HG02852 (cell line): ENCODE data around the gene KNL1.
"Not testable (repeated sequence)": the region's sequence is repeated elsewhere in the genome, so short reads cannot be mapped to it uniquely, and the experiment has no call there.

Source experiments
- ATAC-seq: cut with Tn5 transposase; IDR thresholded peaks from one replicate; pipeline ENCODE4 v1.9.1; 2021; ENCODE audit warnings: mild to moderate bottlenecking, moderate library complexity; ENCODE audit not compliant: unreplicated experiment

The KNL1 gene

GRCh38 chr15:40593588-40594428, at the start of gene KNL1:
KNL1 (plus strand) TSS chr15:40594249; CDS start chr15:40602932, 8,683 bp downstream.
- peak; percentile 66 for ATAC-seq

- ATAC-seq = no peak
Observed at GRCh38 chr15:40545457-40545856, 48.6 kb upstream of the KNL1 start.

DNA sequence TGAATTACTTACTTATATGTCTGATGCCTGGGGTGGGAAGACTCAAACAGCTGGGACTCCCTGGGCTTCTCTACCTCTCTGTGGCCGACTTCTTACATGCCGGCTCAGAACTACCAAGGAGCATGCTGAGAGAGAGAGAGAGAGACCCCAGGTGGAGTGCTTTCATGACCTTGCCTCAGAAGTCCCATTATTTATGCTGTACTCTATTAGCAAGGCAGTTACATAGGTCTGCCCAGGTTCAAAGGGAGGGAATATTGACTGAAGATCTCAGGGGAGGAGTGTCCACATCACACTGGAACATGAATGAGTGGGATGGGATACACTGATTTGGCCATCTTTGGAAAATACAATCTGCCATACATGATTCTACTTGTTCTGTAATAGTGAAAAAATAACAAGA, 45.4 kb upstream of the KNL1 start:
- no peak for ATAC-seq

DNA sequence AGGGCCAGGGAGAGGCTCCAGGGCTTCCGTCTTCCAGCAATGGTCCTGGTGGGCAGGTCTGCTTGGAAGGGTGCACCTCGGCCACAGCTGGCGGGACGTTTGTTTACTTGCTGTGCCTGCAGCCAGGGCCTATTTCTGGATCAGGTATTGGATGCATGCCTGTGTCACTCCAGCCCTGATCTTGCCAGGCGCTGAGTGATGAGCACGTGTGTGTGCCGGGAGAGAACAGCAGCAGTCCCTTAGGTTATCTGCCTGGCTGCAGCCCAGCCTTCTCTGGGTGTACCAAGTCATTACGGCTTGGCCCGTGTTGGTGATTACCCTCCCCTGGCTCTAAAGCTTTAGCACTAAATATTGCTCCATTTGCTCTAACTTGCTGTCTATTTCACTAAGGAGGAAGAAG, 44.2 kb upstream of the KNL1 start:
- ATAC-seq = no peak

- peak; percentile 71 for ATAC-seq
Observed at GRCh38 chr15:40550341-40551037, 43.6 kb upstream of the KNL1 start.

- ATAC-seq = no peak
Observed at GRCh38 chr15:40554161-40554525, 39.9 kb upstream of the KNL1 start.

DNA sequence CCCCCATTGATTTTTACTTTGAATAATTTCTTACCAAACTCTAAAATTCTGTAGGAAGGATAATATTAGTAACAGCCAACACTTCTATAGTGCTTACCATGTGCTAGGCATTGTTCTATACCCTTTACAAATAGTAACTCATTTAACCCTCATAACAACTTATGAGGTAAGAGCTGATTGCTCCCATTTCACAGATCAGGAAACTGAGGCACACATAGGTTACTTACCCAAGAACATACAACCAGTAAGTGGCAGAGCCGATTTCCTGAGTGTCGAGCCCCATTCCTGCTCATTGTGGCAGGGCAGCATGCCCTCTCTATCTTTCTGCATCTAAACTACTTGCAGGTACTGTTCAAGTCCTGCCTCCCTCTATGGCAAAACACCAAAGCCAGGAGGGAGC, 38.2 kb upstream of the KNL1 start:
- no peak for ATAC-seq

DNA sequence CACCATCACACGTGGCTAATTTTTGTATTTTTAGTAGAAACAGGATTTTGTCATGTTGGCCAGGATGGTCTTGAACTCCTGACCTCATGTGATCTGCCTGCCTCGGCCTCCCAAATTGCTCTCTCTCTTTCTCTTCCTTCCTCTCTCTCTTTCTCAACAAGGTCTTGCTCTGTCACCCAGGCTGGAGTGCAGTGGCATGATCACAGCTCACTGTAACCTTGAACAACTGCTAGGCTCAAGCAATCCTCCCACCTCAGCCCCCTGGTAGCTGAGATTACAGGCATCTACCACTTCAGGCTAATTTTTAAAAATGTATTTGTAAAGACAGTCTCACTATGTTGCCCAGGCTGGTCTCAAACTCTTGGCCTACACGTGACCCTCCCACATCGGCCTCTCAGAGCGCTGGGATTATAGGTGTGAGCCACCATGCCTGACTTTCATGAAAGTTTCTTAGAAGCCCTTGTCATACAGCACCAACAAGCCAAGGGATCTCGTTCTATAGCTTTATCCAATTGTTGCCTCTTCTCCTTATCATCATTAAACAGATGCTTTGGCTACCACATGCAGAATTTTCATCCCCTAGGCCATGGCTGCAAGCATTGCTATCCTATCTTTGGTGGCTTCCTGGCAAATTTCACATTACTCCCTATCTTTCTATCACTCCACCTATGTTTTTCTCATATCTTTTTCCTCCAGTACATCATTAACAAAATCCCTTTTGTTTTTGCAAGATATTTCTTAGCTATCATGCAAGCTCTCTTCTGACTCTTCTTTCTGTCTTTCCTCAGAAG, 34.9 kb upstream of the KNL1 start:
- no peak for ATAC-seq

- no peak for ATAC-seq
Observed at GRCh38 chr15:40562691-40563090, 31.4 kb upstream of the KNL1 start.

- ATAC-seq = no peak
Observed at GRCh38 chr15:40563426-40563825, 30.6 kb upstream of the KNL1 start.

DNA sequence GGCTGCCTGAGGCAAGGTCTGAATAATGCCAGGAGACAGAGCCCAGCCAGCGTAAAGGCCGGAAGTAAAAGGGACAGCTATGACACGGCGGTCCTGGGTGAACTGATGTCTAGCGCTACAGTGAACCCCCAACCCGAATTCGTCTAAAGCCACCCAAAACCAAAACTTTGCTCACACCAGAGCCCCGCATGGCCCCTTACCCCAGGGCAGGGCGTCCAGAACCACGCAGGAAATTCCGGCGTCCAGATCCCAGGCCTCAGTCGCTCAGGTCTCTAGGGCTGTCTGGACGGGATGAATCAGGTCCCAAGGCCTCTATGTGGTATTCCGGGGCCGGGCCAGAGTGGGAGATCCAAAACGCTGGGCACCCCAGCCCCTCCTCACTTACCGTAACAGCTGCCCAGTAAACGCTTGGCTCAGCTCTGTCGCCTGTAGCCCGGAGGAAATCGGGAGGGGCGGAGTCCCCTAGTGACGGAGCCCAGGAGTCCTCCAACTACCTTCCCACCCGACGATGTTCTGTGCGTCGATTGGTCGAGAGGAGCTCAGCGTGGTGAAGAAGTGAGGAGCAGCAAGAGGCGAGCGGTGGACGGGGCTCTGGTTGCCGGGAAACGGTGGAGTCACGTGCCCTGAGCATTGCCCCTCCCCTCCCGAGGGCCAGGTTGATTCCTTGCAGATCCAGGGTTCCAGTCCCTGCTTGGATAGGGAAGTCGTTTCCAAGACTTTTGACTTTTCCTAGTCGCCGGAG, 29.3 kb upstream of the KNL1 start, which contains the start of gene CCDC32:
CCDC32 (minus strand) TSS at position 452 of the 742 bp plus-strand sequence. CDS start 2,027 bp downstream, outside the sequence.
- ATAC-seq = peak; percentile 97

- ATAC-seq = no peak
Observed at GRCh38 chr15:40565333-40566238, 28.5 kb upstream of the KNL1 start.

GRCh38 chr15:40567111-40567510, 26.9 kb upstream of the KNL1 start:
- ATAC-seq = no peak

DNA sequence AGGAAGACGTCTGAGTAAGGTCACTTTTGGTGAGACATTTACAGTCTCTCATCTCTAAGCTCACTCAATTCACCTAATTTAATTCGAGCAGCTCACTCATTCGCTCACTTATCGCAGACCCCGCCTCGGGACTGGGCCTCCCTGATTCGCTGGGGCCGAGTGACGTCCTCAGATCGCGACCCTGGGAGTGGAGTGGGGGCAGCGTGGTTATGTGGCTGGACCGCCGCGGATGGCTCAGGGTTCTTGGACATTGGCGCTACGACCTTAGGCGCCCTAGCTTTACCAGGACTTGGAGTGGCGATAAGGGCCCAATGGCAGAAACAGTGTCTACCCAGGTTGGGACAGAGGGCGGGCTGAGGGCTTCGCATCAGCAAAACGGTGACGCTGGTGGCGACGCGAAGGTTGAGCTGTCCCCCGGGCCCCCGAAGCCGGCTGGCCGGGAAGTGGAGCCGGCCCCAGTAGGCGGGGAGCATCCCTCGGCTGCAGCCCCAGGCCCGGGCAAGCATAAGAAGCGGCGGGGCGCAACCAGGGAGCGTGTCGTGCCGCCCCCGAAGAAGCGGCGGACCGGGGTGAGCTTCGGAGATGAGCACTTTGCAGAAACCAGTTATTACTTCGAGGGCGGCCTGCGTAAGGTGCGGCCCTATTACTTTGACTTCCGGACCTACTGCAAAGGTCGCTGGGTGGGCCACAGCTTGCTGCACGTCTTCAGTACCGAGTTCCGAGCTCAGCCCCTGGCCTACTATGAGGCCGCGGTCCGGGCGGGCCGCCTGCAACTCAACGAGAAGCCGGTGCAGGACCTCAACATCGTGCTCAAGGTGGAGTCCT, 24.7 kb upstream of the KNL1 start, which contains the start of gene RPUSD2:
RPUSD2 (plus strand) TSS at position 171 of the 825 bp plus-strand sequence; CDS start at position 210, 39 bp downstream.
- peak; percentile 43 for ATAC-seq

- ATAC-seq = no peak
Observed at GRCh38 chr15:40575113-40575512, 18.9 kb upstream of the KNL1 start.

- not testable (repeated sequence) for ATAC-seq
Observed at GRCh38 chr15:40576914-40577313, 17.1 kb upstream of the KNL1 start.

DNA sequence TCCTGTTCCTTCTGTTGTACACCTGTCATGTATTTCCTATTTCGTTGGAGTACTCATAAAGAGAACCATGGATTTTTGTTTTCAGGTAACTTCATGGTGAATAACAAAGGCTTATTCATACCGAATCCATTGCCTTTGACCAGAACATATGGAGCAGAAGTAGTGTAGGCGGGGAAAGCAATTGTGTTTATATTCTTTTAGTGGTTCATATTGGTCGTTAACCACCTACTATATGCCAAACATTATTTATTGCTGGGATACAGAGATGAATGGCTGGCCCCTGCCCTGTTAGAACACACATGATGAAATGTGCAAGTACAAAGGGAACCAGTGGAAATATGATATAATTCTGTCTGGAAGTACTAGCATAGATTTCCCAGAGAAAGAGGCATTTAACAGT, 15.2 kb upstream of the KNL1 start:
- no peak for ATAC-seq

- not testable (repeated sequence) for ATAC-seq
Observed at GRCh38 chr15:40581796-40582195, 12.3 kb upstream of the KNL1 start.
